Stomach (tissue), 9 donors: ENCODE measurements around the gene EIF6. TPM values are rescaled to one million over a fixed set of nuclear protein-coding genes. Genes with fewer than 3 reads are reported as not detected.

Experiments
- DNase-seq, 2 donors: peaks; one replicate each; pipeline versions ENCODE4 v3.0.0 to v3.0.0-alpha.2; 2013 to 2019
- H3K27ac ChIP-seq, 5 donors: fragments of 200-600 bp in 4 of 5; sonication (generic) in 4 of 5; one replicate each; pipeline ENCODE4 v1.5.1; 2013 to 2019; ENCODE audit warnings: mild to moderate bottlenecking in 1 of 5, moderate library complexity in 1 of 5
- H3K27me3 ChIP-seq, 3 donors: fragments of 200-600 bp; sonication (generic); one replicate each; pipeline ENCODE4 v1.5.1; 2017 to 2019; ENCODE audit warnings: mixed run types in 1 of 3
- H3K36me3 ChIP-seq, 4 donors: fragments of 200-600 bp; sonication (generic); 1 replicate in 3 of 4; 2 replicates in 1 of 4; pipeline ENCODE4 v1.5.1; 2016 to 2019
- H3K4me1 ChIP-seq, 4 donors: fragments of 200-600 bp; sonication (generic); one replicate each; pipeline ENCODE4 v1.5.1; 2016 to 2019
- H3K4me3 ChIP-seq, 4 donors: fragments of 200-600 bp; sonication (generic) in 3 of 4; one replicate each; pipeline ENCODE4 v1.5.1; 2016 to 2019; ENCODE audit warnings: mild to moderate bottlenecking in 1 of 4
- H3K9me3 ChIP-seq, 4 donors: fragments of 200-600 bp; sonication (generic); one replicate each; pipeline ENCODE4 v1.5.1; 2016 to 2019
- CTCF ChIP-seq, 7 experiments: fragments of 450-650 bp in 4 of 7; fragments of 200-600 bp in 3 of 7; sonication (generic) in 3 of 7; IDR thresholded peaks; one replicate each; pipeline ENCODE4 v1.5.1; 2016 to 2019; ENCODE audit warnings: antibody characterized with exemption in 7 of 7, control low read depth in 2 of 7, mild to moderate bottlenecking in 1 of 7
- EP300 ChIP-seq: sonication (generic); formaldehyde crosslinking; IDR thresholded peaks from one replicate; pipeline ENCODE4 v1.6.1; 2017; ENCODE audit warnings: antibody characterized with exemption
- POLR2A ChIP-seq, 4 donors: fragments of 450-650 bp; IDR thresholded peaks; one replicate each; pipeline ENCODE4 v1.6.1; 2016; ENCODE audit warnings: antibody characterized with exemption in 4 of 4, control low read depth in 2 of 4, mild to moderate bottlenecking in 1 of 4, moderate library complexity in 1 of 4
- POLR2AphosphoS5 ChIP-seq, 3 donors: sonication (generic); formaldehyde crosslinking; IDR thresholded peaks; one replicate each; pipeline ENCODE4 v1.6.1; 2016; ENCODE audit warnings: antibody characterized with exemption in 3 of 3
- WGBS, 5 donors: extraction: QIAGEN DNeasy Blood & Tissue Kit in 3 of 5; methylation state at CpG; one replicate each; pipeline versions ENCODE4 v1.1.5 to v1.1.7; 2013 to 2018; 5-methylcytosine and 5-hydroxymethylcytosine counted together
- intact Hi-C: fragments of 100-400 bp; cut with DNase I; formaldehyde crosslinking; loops from one replicate; pipeline ENCODE4 v1.15.1; 2023; ENCODE audit warnings: low total_unique reads
- polyA plus RNA-seq, 3 donors: library from polyadenylated mRNA; stranded (reverse); fragments of 200-250 nt; gene quantifications; one replicate each; pipeline ENCODE4 v1.2.3, GENCODE V29; 2013
- total RNA-seq, 5 donors: library from RNA; depleted of rRNA; stranded (reverse); fragments of >200 nt; gene quantifications; one replicate each; pipeline versions ENCODE4 v1.1.0 to v1.2.3, GENCODE V29; 2014 to 2016
- donor health status: healthy with polysubstance abuse.
- donor health status: Bipolar disorder and iron deficiency.
- donor health status: healthy.

The EIF6 gene
- total and polyA plus RNA-seq, 8 donors, result 16.3 to 163 (median 99.1) TPM

- Histone ChIP-seq H3K27ac (no peak overlapping the region), H3K27me3 (no peaks in the 10 kb centered on the region), H3K9me3 (no peaks in the 10 kb centered on the region), H3K36me3 (peaks cover 5 to 23% (median 16%) of the 10 kb centered on the region in 4 donors), H3K4me3 (no peak overlapping the region), H3K4me1 (peaks cover 11 to 38% (median 33%) of the 10 kb centered on the region in 4 donors)
- intact Hi-C loops, result no loop called here
- WGBS, 5 donors, result 77 to 87% (median 83%) methylated on average over 5 of the region's 5 CpGs
- TF ChIP-seq CTCF (IDR thresholded peaks at IDR 0.05), result no peak
- TF ChIP-seq POLR2AphosphoS5 (IDR thresholded peaks at IDR 0.05), result no peak
- TF ChIP-seq EP300, result no peak
- TF ChIP-seq POLR2A (IDR thresholded peaks at IDR 0.05), result no peak
- no peak for DNase-seq
Measured at GRCh38 chr20:35285806-35286076, 1.2 kb upstream of the EIF6 start.

GRCh38 chr20:35284992-35285805 lies 627 bp upstream of the EIF6 start:
- peaks cover 11 to 28% (median 21%) of the 10 kb centered on the region in 4 donors for H3K36me3 ChIP-seq
- no peaks in the 10 kb centered on the region for H3K27me3 ChIP-seq
- 42 to 50% (median 45%) methylated on average over 19 of the region's 19 CpGs for WGBS, 5 donors
- peaks cover 11 to 40% (median 37%) of the 10 kb centered on the region in 4 donors for H3K4me1 ChIP-seq
- peak overlapping the region; percentile 80 to 91 (median 88) for H3K27ac ChIP-seq
- H3K4me3 ChIP-seq, result peak overlapping the region; percentile 62 to 96 (median 90)
- intact Hi-C loops, result no loop called here
- TF ChIP-seq POLR2AphosphoS5 (IDR thresholded peaks at IDR 0.05) (no peak), CTCF (IDR thresholded peaks at IDR 0.05) (no peak), EP300 (no peak), POLR2A (IDR thresholded peaks at IDR 0.05) (no peak)
- no peak for DNase-seq
- H3K9me3 ChIP-seq, result no peaks in the 10 kb centered on the region

- no peaks in the 10 kb centered on the region for H3K27me3 ChIP-seq
- TF ChIP-seq EP300 (no peak), POLR2AphosphoS5 (IDR thresholded peaks at IDR 0.05) (no peak), POLR2A (IDR thresholded peaks at IDR 0.05) (no peak), CTCF (IDR thresholded peaks at IDR 0.05) (no peak)
- 15 to 32% (median 17%) methylated on average over 13 to 24 of the region's 24 CpGs for WGBS, 5 donors
- intact Hi-C loops, result no loop called here
- peak overlapping the region; percentile 62 to 96 (median 90) for H3K4me3 ChIP-seq
- H3K27ac ChIP-seq, result peak overlapping the region; percentile 80 to 91 (median 88)
- H3K36me3 ChIP-seq, result peaks cover 21 to 44% (median 37%) of the 10 kb centered on the region in 4 donors
- no peak for DNase-seq
- no peaks in the 10 kb centered on the region for H3K9me3 ChIP-seq
- peaks cover 14 to 54% (median 48%) of the 10 kb centered on the region in 4 donors for H3K4me1 ChIP-seq
Measured at GRCh38 chr20:35283441-35284266, 918 bp downstream of the EIF6 start.

- TF ChIP-seq CTCF (IDR thresholded peaks at IDR 0.05) (no peak), POLR2AphosphoS5 (IDR thresholded peaks at IDR 0.05) (no peak), POLR2A (IDR thresholded peaks at IDR 0.05) (no peak), EP300 (no peak)
- H3K9me3 ChIP-seq, result no peaks in the 10 kb centered on the region
- H3K36me3 ChIP-seq, result peaks cover 21 to 49% (median 39%) of the 10 kb centered on the region in 4 donors
- H3K27me3 ChIP-seq, result no peaks in the 10 kb centered on the region
- peaks cover 26 to 69% (median 61%) of the 10 kb centered on the region in 4 donors for H3K4me1 ChIP-seq
- intact Hi-C loops, result no loop called here
- H3K4me3 ChIP-seq, result no peak overlapping the region
- DNase-seq, result no peak
- WGBS, 5 donors, result 96 to 98% (median 97%) methylated on average over 10 of the region's 10 CpGs
- H3K27ac ChIP-seq, result no peak overlapping the region
Measured at GRCh38 chr20:35281506-35282101, 3.0 kb downstream of the EIF6 start.
